Osteoblast (primary cell): ENCODE measurements around the gene SMCR8. TPM values are rescaled to one million over a fixed set of nuclear protein-coding genes. Genes with fewer than 3 reads are reported as not detected.
A peak's percentile ranks its signal among the peaks of the same experiment; 100 is the strongest.
"Not testable (repeated sequence)": the region's sequence is repeated elsewhere in the genome, so short reads cannot be mapped to it uniquely, and the experiment has no call there.

Source experiments
- DNase-seq: peaks from one replicate; pipeline ENCODE4 v3.0.0; 2011; ENCODE audit warnings: low spot score, mixed read lengths; ENCODE audit not compliant: insufficient read length; ENCODE audit errors: missing footprints
- H2AFZ ChIP-seq: 2 replicates; pipeline ENCODE4 v1.6.0; 2011; ENCODE audit warnings: mild to moderate bottlenecking, low read length
- H3K27ac ChIP-seq: 2 replicates; pipeline ENCODE4 v1.5.1; 2011; ENCODE audit warnings: mild to moderate bottlenecking, low read depth, low read length, moderate library complexity
- H3K27me3 ChIP-seq: 2 replicates; pipeline ENCODE4 v1.6.0; 2012; ENCODE audit warnings: mild to moderate bottlenecking, control low read depth, inconsistent platforms, low read length, moderate library complexity; ENCODE audit not compliant: insufficient read depth
- H3K36me3 ChIP-seq: 2 replicates; pipeline ENCODE4 v1.5.1; 2011; ENCODE audit warnings: mild to moderate bottlenecking, low read length, control low read depth, moderate library complexity; ENCODE audit not compliant: insufficient read depth
- H3K4me1 ChIP-seq: 2 replicates; pipeline ENCODE4 v1.5.1; 2011; ENCODE audit warnings: mild to moderate bottlenecking, low read length, control low read depth, moderate library complexity; ENCODE audit not compliant: insufficient read depth
- H3K4me2 ChIP-seq: 2 replicates; pipeline ENCODE4 v1.6.0; 2011; ENCODE audit warnings: mild to moderate bottlenecking, low read length; ENCODE audit not compliant: insufficient read depth
- H3K4me3 ChIP-seq: fragments of 200-600 bp; sonication (generic); 3 replicates; pipeline ENCODE4 v1.5.1; 2012; ENCODE audit warnings: mild to moderate bottlenecking, low read length, inconsistent platforms; ENCODE audit not compliant: insufficient read depth
- H3K79me2 ChIP-seq: 2 replicates; pipeline ENCODE4 v1.6.0; 2012; ENCODE audit warnings: mild to moderate bottlenecking, low read length, control low read depth, inconsistent platforms; ENCODE audit not compliant: insufficient read depth
- H3K9me3 ChIP-seq: 2 replicates; pipeline ENCODE4 v1.5.1; 2011; ENCODE audit warnings: low read depth, low read length, control low read depth
- H4K20me1 ChIP-seq: 2 replicates; pipeline ENCODE4 v1.6.0; 2012; ENCODE audit warnings: mild to moderate bottlenecking, low read length, control low read depth; ENCODE audit not compliant: insufficient read depth
- CTCF ChIP-seq: IDR thresholded peaks from 2 replicates; pipeline ENCODE4 v1.5.1; 2011; ENCODE audit warnings: mild to moderate bottlenecking, low read depth, low read length, moderate library complexity; ENCODE audit errors: extremely low read depth
- total RNA-seq: library from RNA; depleted of rRNA; stranded (reverse); fragments of >200 nt; gene quantifications from 2 replicates; pipeline ENCODE4 v1.2.3, GENCODE V29; 2012

Gene SMCR8
- total RNA-seq, 1 donor, result 22.1 TPM

DNA sequence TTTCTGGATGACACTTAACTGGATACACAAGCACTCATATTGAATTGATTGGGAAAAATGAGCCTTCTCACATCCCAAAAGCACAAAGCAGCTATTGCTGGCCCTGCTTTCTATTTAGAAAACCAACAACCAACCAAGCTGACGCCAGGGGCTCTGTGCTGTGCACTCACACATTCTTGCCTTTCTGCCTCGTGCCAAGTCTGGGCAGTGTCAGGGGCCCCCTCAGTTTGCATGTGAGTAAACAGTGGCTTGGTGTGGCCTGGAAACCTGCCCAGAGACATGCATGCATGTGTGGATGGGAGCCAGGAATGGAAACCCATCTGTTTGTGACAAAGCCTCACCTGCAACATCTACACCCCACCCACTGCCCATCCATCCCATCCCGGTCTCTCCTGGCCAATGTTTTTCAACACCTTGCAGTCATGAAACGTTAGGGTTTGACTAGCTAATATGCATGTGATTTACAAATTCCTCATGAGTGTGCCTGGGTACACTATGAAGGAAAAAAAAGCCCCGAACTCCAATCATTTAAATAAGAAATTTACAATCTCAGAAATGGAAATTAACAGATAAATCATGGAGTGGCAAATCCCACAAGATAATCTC, 34.2 kb upstream of the SMCR8 start:
- Histone ChIP-seq H3K4me3 (no peak overlapping the region), H3K4me1 (no peaks in the 10 kb centered on the region), H3K27ac (no peak overlapping the region), H3K79me2 (no peaks in the 10 kb centered on the region), H3K27me3 (no peaks in the 10 kb centered on the region), H3K9me3 (no peaks in the 10 kb centered on the region), H2AFZ (no peak overlapping the region), H4K20me1 (no peaks in the 10 kb centered on the region), H3K4me2 (no peak overlapping the region), H3K36me3 (peaks cover 77% of the 10 kb centered on the region)
- DNase-seq, result no peak
- no peak for TF ChIP-seq CTCF

GRCh38 chr17:18281788-18282187, 33.3 kb upstream of the SMCR8 start:
- Histone ChIP-seq H3K27ac (no peak overlapping the region), H4K20me1 (no peaks in the 10 kb centered on the region), H3K4me2 (no peak overlapping the region), H3K4me3 (no peak overlapping the region), H2AFZ (no peak overlapping the region), H3K79me2 (no peaks in the 10 kb centered on the region), H3K4me1 (no peaks in the 10 kb centered on the region), H3K9me3 (no peaks in the 10 kb centered on the region), H3K36me3 (peaks cover 74% of the 10 kb centered on the region), H3K27me3 (no peaks in the 10 kb centered on the region)
- peak; percentile 44 for DNase-seq
- no peak for TF ChIP-seq CTCF

DNA sequence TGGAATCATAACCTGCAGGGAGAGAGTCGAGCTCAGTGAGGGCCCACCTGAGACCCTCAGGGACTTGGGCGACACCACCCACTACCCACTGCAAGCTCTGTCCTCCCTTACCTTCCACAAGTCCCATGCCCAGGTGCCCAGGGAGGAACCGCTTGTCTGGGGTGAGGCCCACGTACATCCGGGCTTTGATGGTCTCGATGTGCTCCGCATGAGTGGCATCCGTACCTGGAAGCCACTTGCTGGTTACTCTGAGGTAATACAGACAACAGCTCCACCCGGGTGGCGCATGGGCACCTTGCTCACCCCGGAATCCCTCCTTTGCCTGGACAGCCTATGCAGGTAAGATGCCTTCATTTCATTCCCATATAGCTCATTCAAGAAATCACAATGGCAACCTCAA, 29.8 kb upstream of the SMCR8 start:
- Histone ChIP-seq H3K79me2 (no peaks in the 10 kb centered on the region), H3K27me3 (no peaks in the 10 kb centered on the region), H4K20me1 (no peaks in the 10 kb centered on the region), H3K27ac (no peak overlapping the region), H3K4me3 (no peak overlapping the region), H3K4me1 (no peaks in the 10 kb centered on the region), H3K36me3 (peaks cover 66% of the 10 kb centered on the region), H3K4me2 (no peak overlapping the region), H2AFZ (no peak overlapping the region), H3K9me3 (no peaks in the 10 kb centered on the region)
- no peak for TF ChIP-seq CTCF
- no peak for DNase-seq

DNA sequence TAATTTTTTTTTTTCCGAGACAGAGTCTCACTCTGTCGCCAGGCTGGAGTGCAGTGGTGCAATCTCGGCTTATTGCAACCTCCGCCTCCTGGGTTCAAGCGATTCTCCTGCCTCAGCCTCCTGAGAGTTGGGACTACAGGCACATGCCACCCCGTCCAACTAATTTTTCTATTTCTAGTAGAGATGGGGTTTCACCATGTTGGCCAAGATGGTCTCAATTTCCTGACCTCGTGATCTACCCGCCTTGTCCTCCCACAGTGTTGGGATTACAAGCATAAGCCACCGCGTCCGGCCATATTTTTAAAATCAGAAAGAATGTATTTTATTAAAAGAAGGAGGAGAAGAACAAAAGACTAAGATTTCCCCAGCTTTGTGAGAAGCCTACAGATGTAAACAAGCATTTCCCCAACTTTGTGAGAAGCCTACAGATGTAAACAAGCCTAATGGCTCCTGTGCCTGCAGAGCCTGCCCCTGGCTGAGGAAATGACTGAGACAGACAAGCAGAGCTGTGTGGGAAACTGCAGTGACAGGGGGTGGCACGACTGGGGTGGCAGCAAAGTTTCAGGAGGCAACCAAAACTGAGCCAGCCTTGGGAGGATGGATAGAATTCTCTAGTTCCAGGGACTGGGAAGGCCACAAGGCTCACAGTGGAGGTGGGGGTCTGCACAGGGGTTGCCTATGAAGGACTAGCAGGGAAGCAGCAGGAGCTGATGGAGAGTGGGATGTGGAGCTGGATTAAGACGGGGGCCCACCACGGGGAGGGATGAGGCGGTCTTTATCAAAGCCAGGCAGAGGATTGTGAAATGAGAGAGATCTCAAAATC, 23.2 kb upstream of the SMCR8 start:
- Histone ChIP-seq H3K27ac (no peak overlapping the region), H3K4me3 (no peak overlapping the region), H3K27me3 (no peaks in the 10 kb centered on the region), H3K36me3 (peaks cover 49% of the 10 kb centered on the region), H3K9me3 (no peaks in the 10 kb centered on the region), H4K20me1 (no peaks in the 10 kb centered on the region), H3K4me1 (no peaks in the 10 kb centered on the region), H2AFZ (no peak overlapping the region), H3K79me2 (no peaks in the 10 kb centered on the region), H3K4me2 (no peak overlapping the region)
- no peak for TF ChIP-seq CTCF
- DNase-seq, result peak; percentile 62

GRCh38 chr17:18298061-18298460, 17.0 kb upstream of the SMCR8 start:
- H3K9me3 ChIP-seq, result not testable (repeated sequence)

More at GRCh38 chr17:18298061-18298460, 17.0 kb upstream of the SMCR8 start:
- not testable (repeated sequence) for H3K4me2 ChIP-seq, H3K79me2 ChIP-seq, DNase-seq, H4K20me1 ChIP-seq, H2AFZ ChIP-seq, H3K4me1 ChIP-seq, H3K4me3 ChIP-seq, H3K27me3 ChIP-seq, H3K27ac ChIP-seq
- peaks cover 53% of the 10 kb centered on the region for H3K36me3 ChIP-seq
